ENCODE measurements around the gene GGA1. TPM values are rescaled to one million over a fixed set of nuclear protein-coding genes. Genes with fewer than 3 reads are reported as not detected.
A peak's percentile ranks its signal among the peaks of the same experiment; 100 is the strongest.

GGA1 gene
- total and polyA plus RNA-seq, 2 of the 4 experiments (the other 2 are of a cell fraction), result 17.2 to 48.5 TPM

DNA sequence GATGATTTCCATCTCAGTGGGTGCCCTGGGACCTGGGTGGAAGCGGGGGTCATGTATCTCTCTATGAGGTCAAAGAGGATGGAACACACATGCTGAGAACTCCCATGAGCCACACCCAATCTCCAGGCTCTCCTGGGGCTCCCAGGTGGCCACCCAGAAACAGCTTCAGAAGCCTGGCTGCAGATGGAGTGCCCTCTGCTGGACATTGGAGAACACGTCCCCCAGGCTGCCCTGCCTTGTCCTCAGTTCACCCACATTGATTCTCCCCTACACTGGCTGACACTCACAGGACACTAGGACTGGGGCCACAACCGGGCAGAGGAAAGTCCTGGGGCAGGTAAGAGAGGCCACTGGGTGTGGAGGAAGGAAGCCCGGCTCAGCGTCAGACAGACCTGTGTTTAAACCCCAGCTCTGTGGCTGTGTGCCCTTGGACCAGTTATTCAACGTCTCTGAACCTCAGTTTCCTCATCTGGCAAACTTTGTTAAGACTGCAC is 73.0 kb downstream of the GGA1 start:
- Histone ChIP-seq H3K9ac (ENCODE audit: low read depth, low read length) (no peak overlapping the region), H3K4ac (ENCODE audit: low read depth, low read length) (peak overlapping the region; percentile 79), H3K56ac (ENCODE audit: extremely low read depth, insufficient read depth, low read length) (no peak overlapping the region), H4K5ac (ENCODE audit: low read depth, low read length) (0 out of 2 replicates have a peak overlapping the region, but pooled peaks have one; percentile 45), H3K9me1 (ENCODE audit: insufficient read depth, low read length) (no peaks in the 10 kb centered on the region), H3K27ac (ENCODE audit: insufficient read depth, low read length) (peak overlapping the region; percentile 45; the same call in 1 of the 2 replicates), H2BK15ac (ENCODE audit: low read depth, low read length) (peak overlapping the region; percentile 2; the same call in 1 of the 3 replicates), H3K36me3 (ENCODE audit: control insufficient read depth, insufficient read depth, low read length) (peaks cover 24% of the 10 kb centered on the region), H4K91ac (ENCODE audit: insufficient read depth, low read depth, low read length) (peak overlapping the region; percentile 63), H2AK9ac (replicated peaks; ENCODE audit: low read depth, low read length, poor library complexity) (peak overlapping the region; percentile 80), H2AK5ac (ENCODE audit: low read depth, low read length) (peak overlapping the region; percentile 79), H2AFZ (replicated peaks; ENCODE audit: low read length, poor library complexity) (peak overlapping the region; percentile 81), H3K9me3 (ENCODE audit: control insufficient read depth, insufficient read depth, low read length) (no peaks in the 10 kb centered on the region), H3K4me1 (ENCODE audit: control insufficient read depth, insufficient read depth, low read length) (peaks cover 17% of the 10 kb centered on the region), H3K79me1 (ENCODE audit: low read depth in 1 of 2, low read length in 2 of 2) (peaks cover 10 to 35% of the 10 kb centered on the region in 2 experiments; a peak in 3 of 4 replicates), H4K8ac (ENCODE audit: low read depth in 2 of 2, low read length in 2 of 2) (peak overlapping the region in 1 of 2 experiments; percentile 60; a peak in 1 of 4 replicates), H2BK120ac (ENCODE audit: low read depth, low read length) (peak overlapping the region; percentile 62; the same call in 1 of the 2 replicates), H2BK5ac (ENCODE audit: low read depth, low read length, poor library complexity, severe bottlenecking) (peak overlapping the region; percentile 78), H3K4me3 (ENCODE audit: insufficient read depth, low read depth, low read length) (no peak overlapping the region), H3K23ac (ENCODE audit: low read depth, low read length) (no peak overlapping the region), H3K27me3 (ENCODE audit: control insufficient read depth, insufficient read depth, low read length) (no peaks in the 10 kb centered on the region), H4K20me1 (ENCODE audit: insufficient read depth, low read length) (peaks cover 51% of the 10 kb centered on the region), H3K14ac (replicated peaks; ENCODE audit: low read depth, low read length) (no peak overlapping the region), H2BK20ac (ENCODE audit: low read depth, low read length) (peak overlapping the region; percentile 79), H3K4me2 (ENCODE audit: low read depth, low read length) (no peak overlapping the region), H3K18ac (ENCODE audit: low read depth, low read length) (no peak overlapping the region)
- dilution Hi-C loops (cut with HindIII; ENCODE audit: low sequenced_read_pairs, unreplicated experiment), result no loop called here
- BruUV-seq (replicated peaks), result no TSS peak
- ATAC-seq (ENCODE audit: low read depth) (peak; percentile 28), DNase-seq (peak; percentile 77)
- POLR2A ChIA-PET (ENCODE audit: unreplicated experiment), result interaction anchor here (1.2 to 2.1 kb wide), 4 partner anchors 23 to 123 kb away, joined by 4 to 15 read pairs (median 10); partner anchors contain the start of genes PDXP and SH3BP1
- TF ChIP-seq, protein P1, sequence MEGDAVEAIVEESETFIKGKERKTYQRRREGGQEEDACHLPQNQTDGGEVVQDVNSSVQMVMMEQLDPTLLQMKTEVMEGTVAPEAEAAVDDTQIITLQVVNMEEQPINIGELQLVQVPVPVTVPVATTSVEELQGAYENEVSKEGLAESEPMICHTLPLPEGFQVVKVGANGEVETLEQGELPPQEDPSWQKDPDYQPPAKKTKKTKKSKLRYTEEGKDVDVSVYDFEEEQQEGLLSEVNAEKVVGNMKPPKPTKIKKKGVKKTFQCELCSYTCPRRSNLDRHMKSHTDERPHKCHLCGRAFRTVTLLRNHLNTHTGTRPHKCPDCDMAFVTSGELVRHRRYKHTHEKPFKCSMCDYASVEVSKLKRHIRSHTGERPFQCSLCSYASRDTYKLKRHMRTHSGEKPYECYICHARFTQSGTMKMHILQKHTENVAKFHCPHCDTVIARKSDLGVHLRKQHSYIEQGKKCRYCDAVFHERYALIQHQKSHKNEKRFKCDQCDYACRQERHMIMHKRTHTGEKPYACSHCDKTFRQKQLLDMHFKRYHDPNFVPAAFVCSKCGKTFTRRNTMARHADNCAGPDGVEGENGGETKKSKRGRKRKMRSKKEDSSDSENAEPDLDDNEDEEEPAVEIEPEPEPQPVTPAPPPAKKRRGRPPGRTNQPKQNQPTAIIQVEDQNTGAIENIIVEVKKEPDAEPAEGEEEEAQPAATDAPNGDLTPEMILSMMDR (conservative IDR thresholded peaks at IDR 0.05; ENCODE audit: low read depth, low read length), result peak; percentile 93
- TF ChIP-seq RAD21 (IDR thresholded peaks at IDR 0.05; ENCODE audit: low read length) (peak; percentile 94), BHLHE40 (IDR thresholded peaks at IDR 0.05; ENCODE audit: low read depth, low read length) (no peak), SMC3 (IDR thresholded peaks at IDR 0.05; ENCODE audit: low read depth, low read length) (peak; percentile 96)
- in situ Hi-C loops (cut with MboI; ENCODE audit: low sequenced_read_pairs), result loop anchor here (5.0 kb wide), 1 partner anchor 34 kb away; no protein-coding TSS in a partner anchor
- WGBS, 2 experiments (ENCODE audit: extremely low coverage in 2 of 2, insufficient read length in 1 of 2), result no CpG with 5 or more reads among the region's 6 CpGs
- intact Hi-C loops (cut with micrococcal nuclease), result loop anchor here (1.0 to 5.0 kb wide), 4 partner anchors 20 to 111 kb away; no protein-coding TSS in a partner anchor
- CTCF ChIA-PET, result interaction anchor here (1.0 to 2.0 kb wide), 5 partner anchors 14 to 47 kb away, joined by 3 to 24 read pairs (median 15); no protein-coding TSS in a partner anchor

Small RNAs within 50 kb of the gene (microRNA-seq; reads per million reads assigned to microRNA genes)
- not detected for gene RF00017 (ENCODE audit: insufficient read depth, insufficient read length)
- not detected for gene RN7SL385P (ENCODE audit: insufficient read depth, insufficient read length)

Small RNAs within 50 kb of the gene (small RNA-seq; reads per million reads assigned to genes)
- gene RF00017, result 0 reads per million in 5 experiments
- 0 to 0.07 (median 0) reads per million in 5 experiments for gene RN7SL385P

Other genes with a start within 250 kb of the GGA1 start
- gene ELFN2, start 181.4 kb upstream of the GGA1 start, total RNA-seq (2012; rRNA removed), result 0.72 and 0.83 TPM in 2 replicates
- gene ELFN2, start 181.4 kb upstream of the GGA1 start, polyA plus RNA-seq (2012; rRNA removed), result 5.0 and 6.3 TPM in 2 replicates
- gene MFNG, start 122.5 kb upstream of the GGA1 start, total RNA-seq (2012; rRNA removed), result not detected in 2 replicates
- gene MFNG, start 122.5 kb upstream of the GGA1 start, polyA plus RNA-seq (2012; rRNA removed), result 0.15 and 0.24 TPM in 2 replicates
- 6.1 TPM in 2 replicates for gene CARD10, start 89.4 kb upstream of the GGA1 start, total RNA-seq (2012; rRNA removed)
- gene CARD10, start 89.4 kb upstream of the GGA1 start, polyA plus RNA-seq (2012; rRNA removed), result 18.4 and 19.8 TPM in 2 replicates
- gene CDC42EP1, start 48.4 kb upstream of the GGA1 start, total RNA-seq (2012; rRNA removed), result 4.7 and 6.1 TPM in 2 replicates
- gene CDC42EP1, start 48.4 kb upstream of the GGA1 start, polyA plus RNA-seq (2012; rRNA removed), result 47.3 and 59.2 TPM in 2 replicates
- gene LGALS2, start 28.7 kb upstream of the GGA1 start, total RNA-seq (2012; rRNA removed), result not detected in 2 replicates
- gene LGALS2, start 28.7 kb upstream of the GGA1 start, polyA plus RNA-seq (2012; rRNA removed), result not detected in 2 replicates
- 8.8 and 10.8 TPM in 2 replicates for gene SH3BP1, start 30.8 kb downstream of the GGA1 start, total RNA-seq (2012; rRNA removed)
- 30.0 and 33.3 TPM in 2 replicates for gene SH3BP1, start 30.8 kb downstream of the GGA1 start, polyA plus RNA-seq (2012; rRNA removed)
- gene PDXP, start 49.9 kb downstream of the GGA1 start, total RNA-seq (2012; rRNA removed), result 5.4 and 5.6 TPM in 2 replicates
- gene PDXP, start 49.9 kb downstream of the GGA1 start, polyA plus RNA-seq (2012; rRNA removed), result 24.1 and 26.5 TPM in 2 replicates
- gene LGALS1, start 66.8 kb downstream of the GGA1 start, total RNA-seq (2012; rRNA removed), result 9,081 and 15,383 TPM in 2 replicates
- 11,896 and 18,749 TPM in 2 replicates for gene LGALS1, start 66.8 kb downstream of the GGA1 start, polyA plus RNA-seq (2012; rRNA removed)
- gene NOL12, start 77.5 kb downstream of the GGA1 start, total RNA-seq (2012; rRNA removed), result 16.0 and 29.7 TPM in 2 replicates
- 25.6 and 25.7 TPM in 2 replicates for gene NOL12, start 77.5 kb downstream of the GGA1 start, polyA plus RNA-seq (2012; rRNA removed)
- 46.4 and 47.5 TPM in 2 replicates for gene TRIOBP, start 88.2 kb downstream of the GGA1 start, total RNA-seq (2012; rRNA removed)
- 65.5 and 69.8 TPM in 2 replicates for gene TRIOBP, start 88.2 kb downstream of the GGA1 start, polyA plus RNA-seq (2012; rRNA removed)
- gene GCAT, start 199.1 kb downstream of the GGA1 start, total RNA-seq (2012; rRNA removed), result 25.6 and 32.3 TPM in 2 replicates
- 20.6 and 26.2 TPM in 2 replicates for gene GCAT, start 199.1 kb downstream of the GGA1 start, polyA plus RNA-seq (2012; rRNA removed)
- gene GALR3, start 214.5 kb downstream of the GGA1 start, total RNA-seq (2012; rRNA removed), result not detected in 2 replicates
- gene GALR3, start 214.5 kb downstream of the GGA1 start, polyA plus RNA-seq (2012; rRNA removed), result not detected in 2 replicates
- gene ANKRD54, start 235.5 kb downstream of the GGA1 start, total RNA-seq (2012; rRNA removed), result 18.5 and 20.3 TPM in 2 replicates
- gene ANKRD54, start 235.5 kb downstream of the GGA1 start, polyA plus RNA-seq (2012; rRNA removed), result 31.3 and 31.5 TPM in 2 replicates
- gene EIF3L, start 240.6 kb downstream of the GGA1 start, total RNA-seq (2012; rRNA removed), result 464 and 593 TPM in 2 replicates
- 354 and 391 TPM in 2 replicates for gene EIF3L, start 240.6 kb downstream of the GGA1 start, polyA plus RNA-seq (2012; rRNA removed)

Measured in IMR-90 (cell line).